Activated CD4-positive, CD25-positive, alpha-beta regulatory T cell (primary cell): ENCODE data around the gene PCBP3.

ENCODE experiments used
- DNase-seq, 4 experiments: peaks; one replicate each; lab custom pipeline; 2025; lab: John Stamatoyannopoulos, UW

The PCBP3 gene

GRCh38 chr21:45910548-45911221 lies 267.2 kb downstream of the PCBP3 start:
- no peak for DNase-seq

GRCh38 chr21:45911806-45912325 lies 268.3 kb downstream of the PCBP3 start:
- DNase-seq = no peak

- no peak for DNase-seq
These were observed 269.3 kb downstream of the PCBP3 start for GRCh38 chr21:45912611-45913417.

- no peak for DNase-seq
These were observed 269.9 kb downstream of the PCBP3 start for GRCh38 chr21:45913418-45913765.

- no peak for DNase-seq
These were observed 270.4 kb downstream of the PCBP3 start for GRCh38 chr21:45913886-45914285.

GRCh38 chr21:45914321-45914845 lies 270.9 kb downstream of the PCBP3 start:
- DNase-seq = no peak

GRCh38 chr21:45916011-45916840 lies 272.7 kb downstream of the PCBP3 start:
- no peak for DNase-seq

GRCh38 chr21:45917241-45917640 lies 273.7 kb downstream of the PCBP3 start:
- DNase-seq = no peak

GRCh38 chr21:45918011-45918410 lies 274.5 kb downstream of the PCBP3 start:
- no peak for DNase-seq

- no peak for DNase-seq
These were observed 275.4 kb downstream of the PCBP3 start for GRCh38 chr21:45918835-45919447.

- DNase-seq = no peak
These were observed 276.1 kb downstream of the PCBP3 start for GRCh38 chr21:45919593-45919992.

- DNase-seq = no peak
These were observed 277.5 kb downstream of the PCBP3 start for GRCh38 chr21:45920824-45921600.

- DNase-seq = no peak
These were observed 278.4 kb downstream of the PCBP3 start for GRCh38 chr21:45921917-45922316.

- no peak for DNase-seq
These were observed 279.1 kb downstream of the PCBP3 start for GRCh38 chr21:45922648-45923047.

- peak; percentile 23 to 40 (median 31) for DNase-seq
These were observed 279.6 kb downstream of the PCBP3 start for GRCh38 chr21:45923146-45923545.

GRCh38 chr21:45926281-45926680 lies 282.8 kb downstream of the PCBP3 start:
- DNase-seq = no peak

- no peak for DNase-seq
These were observed 283.5 kb downstream of the PCBP3 start for GRCh38 chr21:45927032-45927431.

- DNase-seq = no peak
These were observed 284.6 kb downstream of the PCBP3 start for GRCh38 chr21:45927851-45928850.

GRCh38 chr21:45929449-45929848 lies 285.9 kb downstream of the PCBP3 start:
- no peak for DNase-seq
